HepG2 (cell line): ENCODE measurements around the gene UBXN2A. TPM values are rescaled to one million over a fixed set of nuclear protein-coding genes. Genes with fewer than 3 reads are reported as not detected.

Experiments
- ATAC-seq: fragments of 200-7000 bp; cut with Tn5 transposase; 3 replicates; pipeline ENCODE4 v1.9.1; 2020; ENCODE audit warnings: mild to moderate bottlenecking, moderate library complexity
- BruUV-seq: library from RNA; stranded (reverse); fragments of 400-500 nt; replicated peaks from 2 replicates; lab custom pipeline; 2021; lab: Mats Ljungman, UMichigan
- CTCF ChIA-PET: fragments of 300-600 bp; formaldehyde crosslinking; extraction: SDS; loops from one replicate; lab custom pipeline; 2021; ENCODE audit warnings: low total read pairs, inconsistent platforms, low intra/inter-chr PET ratio; lab: Yijun Ruan, JAX
- POLR2A ChIA-PET: fragments of 350-600 bp; sonication (Branson Sonifier 250); formaldehyde crosslinking; loops from one replicate; lab custom pipeline; 2020; ENCODE audit warnings: antibody characterized with exemption, inconsistent platforms; lab: Yijun Ruan, JAX
- DNase-seq: peaks from one replicate; pipeline ENCODE4 v3.0.0-alpha.2; 2015; ENCODE audit warnings: low spot score
- FAIRE-seq: peaks from 3 replicates; lab custom pipeline; 2011; peaks lifted over from hg19 to GRCh38; lab: Jason Lieb, UNC
- H2AFZ ChIP-seq: one replicate; pipeline ENCODE4 v1.6.1; 2011; ENCODE audit warnings: low read length, inconsistent platforms
- H3K27ac ChIP-seq: fragments of 300-600 bp; 3 replicates; pipeline ENCODE4 v1.8.0; 2011; ENCODE audit warnings: mixed run types, mild to moderate bottlenecking, mixed read lengths, low read length, inconsistent platforms; ENCODE audit not compliant: insufficient read depth; ENCODE audit errors: extremely low read length
- H3K27me3 ChIP-seq, 2 experiments: fragments of 200-600 bp in 1 of 2; 2 replicates in 1 of 2; 3 replicates in 1 of 2; pipeline versions ENCODE4 v1.6.0 to v1.8.0; 2011; ENCODE audit warnings: low read length in 2 of 2, mild to moderate bottlenecking in 2 of 2, moderate library complexity in 2 of 2, inconsistent platforms in 1 of 2; ENCODE audit not compliant: insufficient read depth in 2 of 2, control insufficient read depth in 1 of 2
- H3K36me3 ChIP-seq, 2 experiments: fragments of 200-600 bp in 1 of 2; replicated peaks in 1 of 2; 2 replicates in 1 of 2; 3 replicates in 1 of 2; pipeline versions ENCODE4 v1.5.1 to v1.8.0; 2011; ENCODE audit warnings: low read length in 2 of 2, inconsistent platforms in 1 of 2; ENCODE audit not compliant: insufficient read depth in 2 of 2, control insufficient read depth in 1 of 2
- H3K4me1 ChIP-seq: 2 replicates; pipeline ENCODE4 v1.5.1; 2012; ENCODE audit warnings: low read length, inconsistent platforms; ENCODE audit not compliant: insufficient read depth
- H3K4me2 ChIP-seq: 2 replicates; pipeline ENCODE4 v1.6.0; 2011; ENCODE audit warnings: low read depth, low read length, inconsistent platforms
- H3K4me3 ChIP-seq, 3 experiments: fragments of 200-600 bp in 1 of 3; sonication (generic), shearing (Covaris generic) in 1 of 3; replicated peaks in 1 of 3; 2 replicates each; pipeline ENCODE4 v1.5.1; 2011 to 2016; ENCODE audit warnings: low read length in 3 of 3, inconsistent platforms in 2 of 3, low read depth in 2 of 3, mild to moderate bottlenecking in 2 of 3, control low read depth in 1 of 3, mixed read lengths in 1 of 3; ENCODE audit not compliant: insufficient read depth in 1 of 3
- H3K79me2 ChIP-seq: one replicate; pipeline ENCODE4 v1.6.1; 2011; ENCODE audit warnings: low read length, inconsistent platforms; ENCODE audit not compliant: insufficient read depth
- H3K9ac ChIP-seq: 2 replicates; pipeline ENCODE4 v1.6.0; 2011; ENCODE audit warnings: mild to moderate bottlenecking, low read depth, low read length, inconsistent platforms; ENCODE audit not compliant: insufficient read depth
- H3K9me3 ChIP-seq: 2 replicates; pipeline ENCODE4 v1.5.1; 2012; ENCODE audit warnings: mild to moderate bottlenecking, low read length
- H4K20me1 ChIP-seq: 2 replicates; pipeline ENCODE4 v1.6.0; 2011; ENCODE audit warnings: inconsistent platforms, mild to moderate bottlenecking, low read length, moderate library complexity; ENCODE audit not compliant: insufficient read depth
- AGO2 ChIP-seq: fragments of 200-400 bp; formaldehyde crosslinking; optimal IDR thresholded peaks from 2 replicates; pipeline ENCODE3; 2017; ENCODE audit warnings: mild to moderate bottlenecking, low read depth, low read length, moderate library complexity
- ARHGAP35 ChIP-seq: sonication (generic); formaldehyde crosslinking; IDR thresholded peaks from 2 replicates; pipeline ENCODE4 v1.9.0; 2022; ENCODE audit warnings: mild to moderate bottlenecking, inconsistent platforms, moderate library complexity, missing genetic modification reagents, borderline replicate concordance
- GATAD1 ChIP-seq: IDR thresholded peaks from 2 replicates; pipeline ENCODE4 v1.6.1; 2016; ENCODE audit warnings: missing genetic modification reagents, missing compliant biosample characterization
- HDAC6 ChIP-seq: fragments of 200-600 bp; sonication (generic); IDR thresholded peaks from 2 replicates; pipeline ENCODE4 v1.7.0; 2017; ENCODE audit warnings: mild to moderate bottlenecking, antibody characterized with exemption, low read length, low read depth
- JUNB ChIP-seq: sonication (generic); formaldehyde crosslinking; IDR thresholded peaks from 2 replicates; pipeline ENCODE4 v1.8.0; 2022; ENCODE audit warnings: missing genetic modification reagents, mild to moderate bottlenecking, borderline replicate concordance
- NR1H2 ChIP-seq: sonication (generic); formaldehyde crosslinking; IDR thresholded peaks from 2 replicates; pipeline ENCODE4 v1.8.1; 2022; ENCODE audit warnings: low read depth, missing genetic modification reagents, borderline replicate concordance
- RAD51 ChIP-seq: fragments of 450-650 bp; IDR thresholded peaks from 2 replicates; pipeline ENCODE4 v1.6.1; 2016; ENCODE audit warnings: borderline replicate concordance
- SETDB1 ChIP-seq: sonication (generic); formaldehyde crosslinking; IDR thresholded peaks from 2 replicates; pipeline ENCODE4 v1.5.1; 2020; ENCODE audit warnings: missing genetic modification reagents, mild to moderate bottlenecking, borderline replicate concordance
- SIX4 ChIP-seq: sonication (generic); formaldehyde crosslinking; IDR thresholded peaks from 2 replicates; pipeline ENCODE4 v1.4.0; 2020; ENCODE audit warnings: missing genetic modification reagents
- THAP11 ChIP-seq: IDR thresholded peaks from 2 replicates; pipeline ENCODE4 v1.6.1; 2016; ENCODE audit warnings: missing biosample characterization, missing genetic modification reagents
- TSC22D2 ChIP-seq: sonication (generic); formaldehyde crosslinking; IDR thresholded peaks from 2 replicates; pipeline ENCODE4 v1.5.1; 2020; ENCODE audit warnings: missing genetic modification reagents, mild to moderate bottlenecking, borderline replicate concordance
- ZFY ChIP-seq: sonication (generic); formaldehyde crosslinking; IDR thresholded peaks from 2 replicates; pipeline ENCODE4 v1.4.0; 2020; ENCODE audit warnings: missing genetic modification reagents
- ZMYM4 ChIP-seq: sonication (generic); formaldehyde crosslinking; IDR thresholded peaks from 2 replicates; pipeline ENCODE4 v1.8.1; 2023; ENCODE audit warnings: mild to moderate bottlenecking, missing genetic modification reagents
- ZNF724P ChIP-seq: sonication (generic); formaldehyde crosslinking; IDR thresholded peaks from 2 replicates; pipeline ENCODE4 v1.8.0; 2022; ENCODE audit warnings: missing genetic modification reagents, borderline replicate concordance
- ZSCAN9 ChIP-seq: IDR thresholded peaks from 2 replicates; pipeline ENCODE4 v1.6.1; 2016; ENCODE audit warnings: borderline replicate concordance
- WGBS: methylation state at CpG from one replicate; pipeline ENCODE4 v1.1.6; 2017; ENCODE audit warnings: low lambda C conversion rate; 5-methylcytosine and 5-hydroxymethylcytosine counted together
- in situ Hi-C: cut with HindIII; loops from 2 replicates; pipeline ENCODE4 v1.10.0; 2017; ENCODE audit warnings: low pct_unique_long_range_greater_than_20kb; ENCODE audit not compliant: extremely low pct_ligation_motif_present
- intact Hi-C: fragments of 100-400 bp; cut with micrococcal nuclease; formaldehyde crosslinking; loops from one replicate; pipeline ENCODE4 v1.10.0; 2022; ENCODE audit not compliant: unreplicated experiment
- polyA plus RNA-seq, 8 experiments: library from polyadenylated mRNA; depleted of rRNA in 3 of 8; stranded (reverse) in 7 of 8; unstranded in 1 of 8; fragments of >200 nt; fragmentation: Illumina TruSeq in 4 of 8; extraction: Trizol in 4 of 8; gene quantifications; 2 replicates each; pipeline versions ENCODE4 v1.2.1 to v1.2.3, GENCODE V29; 2011 to 2016; ENCODE audit warnings: low read depth in 4 of 8, missing spikeins in 1 of 8, mixed read lengths in 1 of 8; ENCODE audit not compliant: insufficient read depth in 1 of 8
- total RNA-seq, 5 experiments: library from RNA; depleted of rRNA; stranded (reverse); fragments of >200 nt; fragmentation: Illumina TruSeq; extraction: Trizol; gene quantifications; 2 replicates each; pipeline ENCODE4 v1.2.3, GENCODE V29; 2016; ENCODE audit warnings: low read depth in 1 of 5
- TF ChIP-seq, protein P1 (sequence below): sonication (generic); formaldehyde crosslinking; IDR thresholded peaks from 2 replicates; pipeline ENCODE4 v1.4.0; 2020; ENCODE audit warnings: missing genetic modification reagents, borderline replicate concordance
- TF ChIP-seq, protein P2 (sequence below): sonication (generic); formaldehyde crosslinking; IDR thresholded peaks from 2 replicates; pipeline ENCODE4 v1.4.0; 2020; ENCODE audit warnings: missing genetic modification reagents
- TF ChIP-seq, protein P3 (sequence below): sonication (generic); formaldehyde crosslinking; IDR thresholded peaks from 2 replicates; pipeline ENCODE4 v1.5.0; 2020; ENCODE audit warnings: missing genetic modification reagents
- TF ChIP-seq, protein P4 (sequence below): sonication (generic); formaldehyde crosslinking; IDR thresholded peaks from 2 replicates; pipeline ENCODE4 v1.8.0; 2022; ENCODE audit warnings: missing genetic modification reagents, mild to moderate bottlenecking, inconsistent platforms, borderline replicate concordance

The UBXN2A gene
- total and polyA plus RNA-seq, 2 of the 13 experiments (the other 11 are each of a cell fraction or from before 2014, with no cell fraction given), result 8.3 to 20.9 TPM

DNA sequence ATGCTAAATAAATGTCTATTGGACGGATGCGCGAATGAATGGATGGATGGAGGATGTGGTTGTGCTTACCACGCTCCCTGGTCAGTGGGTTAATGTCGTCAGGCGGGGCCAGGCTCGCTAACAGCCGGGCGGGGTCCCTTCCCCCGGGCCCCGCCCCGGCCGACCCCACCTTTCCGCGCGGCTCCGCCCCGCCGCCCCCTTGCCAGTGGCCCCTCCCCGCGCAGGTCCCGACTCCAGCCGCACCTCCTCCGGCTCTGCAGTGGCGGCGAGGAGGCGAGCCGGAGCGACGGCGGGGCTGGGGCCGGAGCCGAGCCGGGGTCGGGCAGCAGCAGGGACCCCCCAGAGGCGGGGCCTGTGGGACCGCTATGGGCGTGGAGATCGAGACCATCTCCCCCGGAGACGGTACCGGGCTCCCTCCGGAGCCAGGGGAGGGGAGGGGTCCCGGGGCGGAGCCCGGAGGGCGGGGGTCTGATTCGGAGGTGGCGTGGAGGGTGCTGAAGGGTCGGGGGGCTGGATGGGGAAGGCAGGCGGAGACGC lies 109.3 kb downstream of the UBXN2A start, which contains the start of gene FKBP1B:
Gene FKBP1B, plus strand, starts transcription at position 257 of the 537 bp plus-strand sequence. Its CDS starts 109 bp downstream, at position 366.
- Histone ChIP-seq H2AFZ (no peak within 1 kb of the TSS), H3K27me3 (no peaks in the 10 kb centered on the region; a peak in 2 of 5 replicates), H3K9ac (peak within 1 kb of the TSS; percentile 77), H4K20me1 (no peaks in the 10 kb centered on the region), H3K4me1 (peaks cover 69% of the 10 kb centered on the region), H3K36me3 (peaks cover 0 to 2% of the 10 kb centered on the region in 2 experiments; a peak in 3 of 5 replicates), H3K27ac (peak within 1 kb of the TSS; percentile 45), H3K4me3 (peak within 1 kb of the TSS; percentile 92 to 95 (median 94)), H3K79me2 (peaks cover 30% of the 10 kb centered on the region), H3K9me3 (no peaks in the 10 kb centered on the region), H3K4me2 (peak within 1 kb of the TSS; percentile 82)
- WGBS, result 17% methylated on average over 4 of the region's 52 CpGs
- FAIRE-seq (no peak), ATAC-seq (peak; percentile 41), DNase-seq (peak; percentile 60)
- CTCF ChIA-PET, result no interaction called here
- in situ Hi-C loops, result no loop called here
- BruUV-seq, result no TSS peak
- intact Hi-C loops, result no loop called here
- POLR2A ChIA-PET, result interaction anchor here (0.7 to 5.4 kb wide), 11 partner anchors 12 to 122 kb away, joined by 3 to 76 read pairs (median 10); partner anchors contain the start of genes ATAD2B, SF3B6 and TP53I3
- no peak for TF ChIP-seq ZSCAN9
- no peak for TF ChIP-seq SIX4 (CRISPR knock-in tag)
- no peak for TF ChIP-seq JUNB
- TF ChIP-seq, protein P1, sequence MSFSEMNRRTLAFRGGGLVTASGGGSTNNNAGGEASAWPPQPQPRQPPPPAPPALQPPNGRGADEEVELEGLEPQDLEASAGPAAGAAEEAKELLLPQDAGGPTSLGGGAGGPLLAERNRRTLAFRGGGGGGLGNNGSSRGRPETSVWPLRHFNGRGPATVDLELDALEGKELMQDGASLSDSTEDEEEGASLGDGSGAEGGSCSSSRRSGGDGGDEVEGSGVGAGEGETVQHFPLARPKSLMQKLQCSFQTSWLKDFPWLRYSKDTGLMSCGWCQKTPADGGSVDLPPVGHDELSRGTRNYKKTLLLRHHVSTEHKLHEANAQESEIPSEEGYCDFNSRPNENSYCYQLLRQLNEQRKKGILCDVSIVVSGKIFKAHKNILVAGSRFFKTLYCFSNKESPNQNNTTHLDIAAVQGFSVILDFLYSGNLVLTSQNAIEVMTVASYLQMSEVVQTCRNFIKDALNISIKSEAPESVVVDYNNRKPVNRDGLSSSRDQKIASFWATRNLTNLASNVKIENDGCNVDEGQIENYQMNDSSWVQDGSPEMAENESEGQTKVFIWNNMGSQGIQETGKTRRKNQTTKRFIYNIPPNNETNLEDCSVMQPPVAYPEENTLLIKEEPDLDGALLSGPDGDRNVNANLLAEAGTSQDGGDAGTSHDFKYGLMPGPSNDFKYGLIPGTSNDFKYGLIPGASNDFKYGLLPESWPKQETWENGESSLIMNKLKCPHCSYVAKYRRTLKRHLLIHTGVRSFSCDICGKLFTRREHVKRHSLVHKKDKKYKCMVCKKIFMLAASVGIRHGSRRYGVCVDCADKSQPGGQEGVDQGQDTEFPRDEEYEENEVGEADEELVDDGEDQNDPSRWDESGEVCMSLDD (CRISPR knock-in tag), result no peak
- no peak; the same call in 1 of the 2 replicates for TF ChIP-seq ZMYM4 (CRISPR knock-in tag)
- TF ChIP-seq, protein P2, sequence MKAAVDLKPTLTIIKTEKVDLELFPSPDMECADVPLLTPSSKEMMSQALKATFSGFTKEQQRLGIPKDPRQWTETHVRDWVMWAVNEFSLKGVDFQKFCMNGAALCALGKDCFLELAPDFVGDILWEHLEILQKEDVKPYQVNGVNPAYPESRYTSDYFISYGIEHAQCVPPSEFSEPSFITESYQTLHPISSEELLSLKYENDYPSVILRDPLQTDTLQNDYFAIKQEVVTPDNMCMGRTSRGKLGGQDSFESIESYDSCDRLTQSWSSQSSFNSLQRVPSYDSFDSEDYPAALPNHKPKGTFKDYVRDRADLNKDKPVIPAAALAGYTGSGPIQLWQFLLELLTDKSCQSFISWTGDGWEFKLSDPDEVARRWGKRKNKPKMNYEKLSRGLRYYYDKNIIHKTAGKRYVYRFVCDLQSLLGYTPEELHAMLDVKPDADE (CRISPR knock-in tag), result no peak
- no peak for TF ChIP-seq ZNF724P (CRISPR knock-in tag)
- no peak for TF ChIP-seq AGO2
- TF ChIP-seq TSC22D2, result peak; percentile 67; the same call in 1 of the 2 replicates
- TF ChIP-seq GATAD1 (CRISPR knock-in tag), result no peak
- no peak for TF ChIP-seq RAD51
- peak; percentile 57; the same call in 1 of the 2 replicates for TF ChIP-seq ARHGAP35
- TF ChIP-seq, protein P3, sequence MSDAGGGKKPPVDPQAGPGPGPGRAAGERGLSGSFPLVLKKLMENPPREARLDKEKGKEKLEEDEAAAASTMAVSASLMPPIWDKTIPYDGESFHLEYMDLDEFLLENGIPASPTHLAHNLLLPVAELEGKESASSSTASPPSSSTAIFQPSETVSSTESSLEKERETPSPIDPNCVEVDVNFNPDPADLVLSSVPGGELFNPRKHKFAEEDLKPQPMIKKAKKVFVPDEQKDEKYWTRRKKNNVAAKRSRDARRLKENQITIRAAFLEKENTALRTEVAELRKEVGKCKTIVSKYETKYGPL (CRISPR knock-in tag), result no peak
- TF ChIP-seq SETDB1 (CRISPR knock-in tag), result no peak
- TF ChIP-seq THAP11 (CRISPR knock-in tag), result peak; percentile 83
- TF ChIP-seq, protein P4, sequence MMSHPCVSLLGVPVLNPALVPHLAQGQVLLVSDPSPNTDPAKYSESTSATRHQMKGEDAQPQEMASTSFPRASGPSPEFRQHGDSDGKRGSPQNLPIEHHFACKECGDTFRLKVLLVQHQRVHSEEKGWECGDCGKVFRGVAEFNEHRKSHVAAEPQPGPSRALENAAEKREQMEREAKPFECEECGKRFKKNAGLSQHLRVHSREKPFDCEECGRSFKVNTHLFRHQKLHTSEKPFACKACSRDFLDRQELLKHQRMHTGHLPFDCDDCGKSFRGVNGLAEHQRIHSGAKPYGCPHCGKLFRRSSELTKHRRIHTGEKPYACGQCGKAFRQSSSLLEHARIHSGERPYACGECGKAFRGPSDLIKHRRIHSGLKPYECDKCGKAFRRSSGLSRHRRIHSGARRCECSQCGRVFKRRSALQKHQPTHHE, result no peak
- no peak; the same call in none of the 2 replicates for TF ChIP-seq ZFY (CRISPR knock-in tag)
- no peak for TF ChIP-seq NR1H2
- no peak for TF ChIP-seq HDAC6
